HepG2 (cell line): ENCODE data around the gene CPNE1. TPM values are rescaled to one million over a fixed set of nuclear protein-coding genes. Genes with fewer than 3 reads are reported as not detected.

Experiments used
- ATAC-seq: fragments of 200-7000 bp; cut with Tn5 transposase; 3 replicates; pipeline ENCODE4 v1.9.1; 2020; ENCODE audit warnings: mild to moderate bottlenecking, moderate library complexity
- BruUV-seq: library from RNA; stranded (reverse); fragments of 400-500 nt; replicated peaks from 2 replicates; lab custom pipeline; 2021; lab: Mats Ljungman, UMichigan
- CTCF ChIA-PET: fragments of 300-600 bp; formaldehyde crosslinking; extraction: SDS; loops from one replicate; lab custom pipeline; 2021; ENCODE audit warnings: low total read pairs, inconsistent platforms, low intra/inter-chr PET ratio; lab: Yijun Ruan, JAX
- POLR2A ChIA-PET: fragments of 350-600 bp; sonication (Branson Sonifier 250); formaldehyde crosslinking; loops from one replicate; lab custom pipeline; 2020; ENCODE audit warnings: antibody characterized with exemption, inconsistent platforms; lab: Yijun Ruan, JAX
- DNase-seq: peaks from one replicate; pipeline ENCODE4 v3.0.0-alpha.2; 2015; ENCODE audit warnings: low spot score
- FAIRE-seq: peaks from 3 replicates; lab custom pipeline; 2011; peaks lifted over from hg19 to GRCh38; lab: Jason Lieb, UNC
- H2AFZ ChIP-seq: one replicate; pipeline ENCODE4 v1.6.1; 2011; ENCODE audit warnings: low read length, inconsistent platforms
- H3K27ac ChIP-seq: fragments of 300-600 bp; 3 replicates; pipeline ENCODE4 v1.8.0; 2011; ENCODE audit warnings: mixed run types, mild to moderate bottlenecking, mixed read lengths, low read length, inconsistent platforms; ENCODE audit not compliant: insufficient read depth; ENCODE audit errors: extremely low read length
- H3K27me3 ChIP-seq, 2 experiments: fragments of 200-600 bp in 1 of 2; 2 replicates in 1 of 2; 3 replicates in 1 of 2; pipeline versions ENCODE4 v1.6.0 to v1.8.0; 2011; ENCODE audit warnings: low read length in 2 of 2, mild to moderate bottlenecking in 2 of 2, moderate library complexity in 2 of 2, inconsistent platforms in 1 of 2; ENCODE audit not compliant: insufficient read depth in 2 of 2, control insufficient read depth in 1 of 2
- H3K36me3 ChIP-seq, 2 experiments: fragments of 200-600 bp in 1 of 2; replicated peaks in 1 of 2; 2 replicates in 1 of 2; 3 replicates in 1 of 2; pipeline versions ENCODE4 v1.5.1 to v1.8.0; 2011; ENCODE audit warnings: low read length in 2 of 2, inconsistent platforms in 1 of 2; ENCODE audit not compliant: insufficient read depth in 2 of 2, control insufficient read depth in 1 of 2
- H3K4me1 ChIP-seq: 2 replicates; pipeline ENCODE4 v1.5.1; 2012; ENCODE audit warnings: low read length, inconsistent platforms; ENCODE audit not compliant: insufficient read depth
- H3K4me2 ChIP-seq: 2 replicates; pipeline ENCODE4 v1.6.0; 2011; ENCODE audit warnings: low read depth, low read length, inconsistent platforms
- H3K4me3 ChIP-seq, 3 experiments: fragments of 200-600 bp in 1 of 3; sonication (generic), shearing (Covaris generic) in 1 of 3; replicated peaks in 1 of 3; 2 replicates each; pipeline ENCODE4 v1.5.1; 2011 to 2016; ENCODE audit warnings: low read length in 3 of 3, inconsistent platforms in 2 of 3, low read depth in 2 of 3, mild to moderate bottlenecking in 2 of 3, control low read depth in 1 of 3, mixed read lengths in 1 of 3; ENCODE audit not compliant: insufficient read depth in 1 of 3
- H3K79me2 ChIP-seq: one replicate; pipeline ENCODE4 v1.6.1; 2011; ENCODE audit warnings: low read length, inconsistent platforms; ENCODE audit not compliant: insufficient read depth
- H3K9ac ChIP-seq: 2 replicates; pipeline ENCODE4 v1.6.0; 2011; ENCODE audit warnings: mild to moderate bottlenecking, low read depth, low read length, inconsistent platforms; ENCODE audit not compliant: insufficient read depth
- H3K9me3 ChIP-seq: 2 replicates; pipeline ENCODE4 v1.5.1; 2012; ENCODE audit warnings: mild to moderate bottlenecking, low read length
- H4K20me1 ChIP-seq: 2 replicates; pipeline ENCODE4 v1.6.0; 2011; ENCODE audit warnings: inconsistent platforms, mild to moderate bottlenecking, low read length, moderate library complexity; ENCODE audit not compliant: insufficient read depth
- AGO2 ChIP-seq: fragments of 200-400 bp; formaldehyde crosslinking; optimal IDR thresholded peaks from 2 replicates; pipeline ENCODE3; 2017; ENCODE audit warnings: mild to moderate bottlenecking, low read depth, low read length, moderate library complexity
- ARNT2 ChIP-seq: sonication (generic); formaldehyde crosslinking; IDR thresholded peaks from 2 replicates; pipeline ENCODE4 v1.8.0; 2022; ENCODE audit warnings: mild to moderate bottlenecking, low read depth, missing genetic modification reagents, moderate library complexity
- ARNTL ChIP-seq: sonication (generic); formaldehyde crosslinking; IDR thresholded peaks from 2 replicates; pipeline ENCODE4 v1.4.0; 2020; ENCODE audit warnings: mild to moderate bottlenecking, missing genetic modification reagents
- EP300 ChIP-seq, 3 experiments: sonication (generic) in 1 of 3; formaldehyde crosslinking in 1 of 3; IDR thresholded peaks; 2 replicates each; pipeline versions ENCODE4 v1.5.1 to v1.6.1; 2011 to 2020; ENCODE audit warnings: low read depth in 2 of 3, low read length in 2 of 3, borderline replicate concordance in 1 of 3, improper control_type of control experiment in 1 of 3, mild to moderate bottlenecking in 1 of 3, missing genetic modification reagents in 1 of 3, moderate library complexity in 1 of 3
- ESRRA ChIP-seq: sonication (generic); formaldehyde crosslinking; IDR thresholded peaks from 2 replicates; pipeline ENCODE4 v1.5.1; 2020; ENCODE audit warnings: mild to moderate bottlenecking, low read depth, missing genetic modification reagents
- GFI1 ChIP-seq: sonication (generic); formaldehyde crosslinking; IDR thresholded peaks from 2 replicates; pipeline ENCODE4 v1.5.0; 2020; ENCODE audit warnings: missing genetic modification reagents, mild to moderate bottlenecking, borderline replicate concordance
- GZF1 ChIP-seq: sonication (generic); formaldehyde crosslinking; IDR thresholded peaks from 2 replicates; pipeline ENCODE4 v1.5.1; 2020; ENCODE audit warnings: mild to moderate bottlenecking, missing genetic modification reagents
- IRF2 ChIP-seq: IDR thresholded peaks from 2 replicates; pipeline ENCODE4 v1.6.1; 2018; ENCODE audit warnings: missing genetic modification reagents, missing compliant biosample characterization
- KLF16 ChIP-seq, 2 experiments: sonication (generic) in 1 of 2; formaldehyde crosslinking in 1 of 2; IDR thresholded peaks; 2 replicates each; pipeline versions ENCODE4 v1.6.1 to v1.8.0; 2016 to 2023; ENCODE audit warnings: missing genetic modification reagents in 2 of 2, missing compliant biosample characterization in 1 of 2
- MIXL1 ChIP-seq: IDR thresholded peaks from 2 replicates; pipeline ENCODE4 v1.6.1; 2016
- NCOA1 ChIP-seq: sonication (generic); formaldehyde crosslinking; IDR thresholded peaks from 2 replicates; pipeline ENCODE4 v1.9.0; 2021; ENCODE audit warnings: missing genetic modification reagents
- NCOA2 ChIP-seq: sonication (generic); formaldehyde crosslinking; IDR thresholded peaks from 2 replicates; pipeline ENCODE4 v1.8.0; 2022; ENCODE audit warnings: inconsistent platforms
- NR2F6 ChIP-seq, 2 experiments: IDR thresholded peaks; 2 replicates each; pipeline ENCODE4 v1.6.1; 2016; ENCODE audit warnings: antibody characterized with exemption in 1 of 2, mild to moderate bottlenecking in 1 of 2
- PAF1 ChIP-seq: IDR thresholded peaks from 2 replicates; pipeline ENCODE4 v1.6.1; 2016; ENCODE audit warnings: missing genetic modification reagents, missing compliant biosample characterization
- POLR2G ChIP-seq: fragments of 200-400 bp; formaldehyde crosslinking; IDR thresholded peaks from 2 replicates; pipeline ENCODE4 v1.6.1; 2018; ENCODE audit warnings: mild to moderate bottlenecking, low read depth, low read length, moderate library complexity
- RBFOX2 ChIP-seq: fragments of 200-400 bp; formaldehyde crosslinking; IDR thresholded peaks from 2 replicates; pipeline ENCODE4 v1.6.1; 2017; ENCODE audit warnings: low read depth, mild to moderate bottlenecking, low read length
- RBM22 ChIP-seq: fragments of 200-400 bp; formaldehyde crosslinking; optimal IDR thresholded peaks from 2 replicates; pipeline ENCODE3; 2017; ENCODE audit warnings: mild to moderate bottlenecking, low read length, moderate library complexity
- SRY ChIP-seq: sonication (generic); formaldehyde crosslinking; IDR thresholded peaks from 2 replicates; pipeline ENCODE4 v1.8.0; 2022; ENCODE audit warnings: mild to moderate bottlenecking, missing genetic modification reagents
- SYNCRIP ChIP-seq: fragments of 200-400 bp; formaldehyde crosslinking; IDR thresholded peaks from 2 replicates; pipeline ENCODE4 v1.6.1; 2018; ENCODE audit warnings: mild to moderate bottlenecking, low read depth, low read length; ENCODE audit not compliant: insufficient read depth
- TEAD3 ChIP-seq: optimal IDR thresholded peaks from 2 replicates; pipeline ENCODE3; 2016; ENCODE audit warnings: borderline replicate concordance
- XRCC5 ChIP-seq: fragments of 200-400 bp; formaldehyde crosslinking; optimal IDR thresholded peaks from 2 replicates; pipeline ENCODE3; 2017; ENCODE audit warnings: mild to moderate bottlenecking, low read length
- ZNF235 ChIP-seq: sonication (generic); formaldehyde crosslinking; IDR thresholded peaks from 2 replicates; pipeline ENCODE4 v1.8.1; 2023; ENCODE audit warnings: mild to moderate bottlenecking, missing genetic modification reagents, borderline replicate concordance
- ZNF282 ChIP-seq: fragments of 450-650 bp; IDR thresholded peaks from 2 replicates; pipeline ENCODE4 v1.6.1; 2018; ENCODE audit not compliant: partially characterized antibody
- ZNF83 ChIP-seq: sonication (generic); formaldehyde crosslinking; IDR thresholded peaks from 2 replicates; pipeline ENCODE4 v1.4.0; 2020; ENCODE audit warnings: missing genetic modification reagents, mild to moderate bottlenecking, borderline replicate concordance
- ZNF850 ChIP-seq: sonication (generic); formaldehyde crosslinking; conservative IDR thresholded peaks from 2 replicates; pipeline ENCODE4 v1.9.0; 2021; ENCODE audit warnings: mild to moderate bottlenecking, missing genetic modification reagents
- WGBS: methylation state at CpG from one replicate; pipeline ENCODE4 v1.1.6; 2017; ENCODE audit warnings: low lambda C conversion rate; 5-methylcytosine and 5-hydroxymethylcytosine counted together
- in situ Hi-C: cut with HindIII; loops from 2 replicates; pipeline ENCODE4 v1.10.0; 2017; ENCODE audit warnings: low pct_unique_long_range_greater_than_20kb; ENCODE audit not compliant: extremely low pct_ligation_motif_present
- intact Hi-C: fragments of 100-400 bp; cut with micrococcal nuclease; formaldehyde crosslinking; loops from one replicate; pipeline ENCODE4 v1.10.0; 2022; ENCODE audit not compliant: unreplicated experiment
- polyA plus RNA-seq, 8 experiments: library from polyadenylated mRNA; depleted of rRNA in 3 of 8; stranded (reverse) in 7 of 8; unstranded in 1 of 8; fragments of >200 nt; fragmentation: Illumina TruSeq in 4 of 8; extraction: Trizol in 4 of 8; gene quantifications; 2 replicates each; pipeline versions ENCODE4 v1.2.1 to v1.2.3, GENCODE V29; 2011 to 2016; ENCODE audit warnings: low read depth in 4 of 8, missing spikeins in 1 of 8, mixed read lengths in 1 of 8; ENCODE audit not compliant: insufficient read depth in 1 of 8
- total RNA-seq, 5 experiments: library from RNA; depleted of rRNA; stranded (reverse); fragments of >200 nt; fragmentation: Illumina TruSeq; extraction: Trizol; gene quantifications; 2 replicates each; pipeline ENCODE4 v1.2.3, GENCODE V29; 2016; ENCODE audit warnings: low read depth in 1 of 5
- TF ChIP-seq, protein P1 (sequence below): sonication (generic); formaldehyde crosslinking; IDR thresholded peaks from 2 replicates; pipeline ENCODE4 v1.4.0; 2020; ENCODE audit warnings: missing genetic modification reagents

Gene CPNE1
- total and polyA plus RNA-seq, 2 of the 13 experiments (the other 11 are each of a cell fraction or from before 2014, with no cell fraction given) = 408 to 431 TPM

DNA sequence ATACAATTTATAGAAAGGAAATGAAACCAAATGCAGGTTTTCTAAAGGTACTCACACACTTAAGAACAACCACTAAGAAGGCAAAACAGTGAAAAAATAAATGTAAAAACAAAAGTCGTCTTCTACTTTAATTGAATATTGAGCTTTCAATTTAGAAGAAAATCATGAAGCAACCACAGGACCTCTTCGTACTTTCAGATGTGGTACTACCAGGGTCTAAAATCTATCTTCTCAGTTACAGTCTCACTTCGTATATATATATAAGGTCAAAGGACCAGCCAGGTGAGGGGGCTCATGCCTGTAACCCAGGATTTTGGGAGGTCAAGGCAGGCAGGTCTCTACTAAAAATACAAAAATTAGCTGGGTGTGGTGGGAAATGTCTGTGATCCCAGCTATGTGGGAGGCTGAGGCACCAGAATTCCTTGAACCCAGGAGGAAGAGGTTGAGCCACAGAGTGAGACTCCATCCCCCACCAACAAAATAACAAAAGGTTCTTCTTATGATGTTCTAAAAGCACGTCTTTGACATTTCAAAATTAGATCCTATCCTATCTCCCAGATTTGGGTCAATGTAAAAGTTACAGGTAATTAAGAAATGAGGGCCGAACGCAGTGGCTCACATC, 47.0 kb upstream of the CPNE1 start:
- Histone ChIP-seq H3K36me3 (peaks cover 51 to 89% of the 10 kb centered on the region in 2 experiments), H3K9ac (no peak overlapping the region), H3K27ac (no peak overlapping the region), H2AFZ (no peak overlapping the region), H3K4me2 (no peak overlapping the region), H3K27me3 (no peaks in the 10 kb centered on the region), H3K4me3 (no peak overlapping the region), H3K9me3 (no peaks in the 10 kb centered on the region), H4K20me1 (peaks cover 96% of the 10 kb centered on the region), H3K4me1 (no peaks in the 10 kb centered on the region; the same call in 1 of the 2 replicates), H3K79me2 (peaks cover 82% of the 10 kb centered on the region)
- no peak for ATAC-seq
- CTCF ChIA-PET = no interaction called here
- FAIRE-seq = no peak
- in situ Hi-C loops = no loop called here
- WGBS = 97% methylated on average over 6 of the region's 6 CpGs
- no peak for DNase-seq
- BruUV-seq = no TSS peak
- POLR2A ChIA-PET = interaction anchor here (0.6 to 23.6 kb wide), 6 partner anchors 10 to 32 kb away, joined by 3 to 319 read pairs (median 4); partner anchors contain the start of genes NFS1, RBM39 and ROMO1
- intact Hi-C loops = no loop called here
- peak; percentile 44 for TF ChIP-seq POLR2G
- no peak for TF ChIP-seq ZNF850
- TF ChIP-seq, protein P1, sequence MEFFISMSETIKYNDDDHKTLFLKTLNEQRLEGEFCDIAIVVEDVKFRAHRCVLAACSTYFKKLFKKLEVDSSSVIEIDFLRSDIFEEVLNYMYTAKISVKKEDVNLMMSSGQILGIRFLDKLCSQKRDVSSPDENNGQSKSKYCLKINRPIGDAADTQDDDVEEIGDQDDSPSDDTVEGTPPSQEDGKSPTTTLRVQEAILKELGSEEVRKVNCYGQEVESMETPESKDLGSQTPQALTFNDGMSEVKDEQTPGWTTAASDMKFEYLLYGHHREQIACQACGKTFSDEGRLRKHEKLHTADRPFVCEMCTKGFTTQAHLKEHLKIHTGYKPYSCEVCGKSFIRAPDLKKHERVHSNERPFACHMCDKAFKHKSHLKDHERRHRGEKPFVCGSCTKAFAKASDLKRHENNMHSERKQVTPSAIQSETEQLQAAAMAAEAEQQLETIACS (CRISPR knock-in tag) = no peak
- no peak for TF ChIP-seq GZF1 (CRISPR knock-in tag)
- no peak for TF ChIP-seq ARNTL (CRISPR knock-in tag)
- TF ChIP-seq RBFOX2 = peak; percentile 54; the same call in 1 of the 2 replicates
- TF ChIP-seq AGO2 = peak; percentile 26
- TF ChIP-seq ARNT2 (CRISPR knock-in tag) = no peak
- peak; percentile 99 for TF ChIP-seq RBM22
- TF ChIP-seq TEAD3 (CRISPR knock-in tag) = no peak
- TF ChIP-seq IRF2 (CRISPR knock-in tag) = no peak
- TF ChIP-seq SYNCRIP = no peak
- TF ChIP-seq XRCC5 = no peak
- TF ChIP-seq ZNF83 (CRISPR knock-in tag) = no peak
- no peak for TF ChIP-seq NCOA1 (CRISPR knock-in tag)
- TF ChIP-seq NCOA2 = no peak
- no peak for TF ChIP-seq ZNF235
- no peak for TF ChIP-seq EP300 (IDR thresholded peaks at IDR 0.05; ENCODE audit: low read depth in 2 of 2, low read length in 2 of 2)
- TF ChIP-seq EP300 (CRISPR knock-in tag; IDR thresholded peaks at IDR 0.05; ENCODE audit: borderline replicate concordance) = no peak
- peak; percentile 42; the same call in 1 of the 2 replicates for TF ChIP-seq PAF1 (CRISPR knock-in tag)
- 0 out of 2 replicates have a peak, but pooled peaks have one; percentile 17 for TF ChIP-seq MIXL1 (CRISPR knock-in tag)
- peak; percentile 25; the same call in 1 of the 2 replicates for TF ChIP-seq GFI1 (CRISPR knock-in tag)
- TF ChIP-seq KLF16 (CRISPR knock-in tag; IDR thresholded peaks at IDR 0.05) = 0 out of 4 replicates have a peak, but pooled peaks of 1 of the 2 experiments have one; percentile 7
- TF ChIP-seq NR2F6 (IDR thresholded peaks at IDR 0.05) = no peak
- TF ChIP-seq NR2F6 (CRISPR knock-in tag; IDR thresholded peaks at IDR 0.05) = no peak
- no peak for TF ChIP-seq ESRRA (CRISPR knock-in tag)
- no peak for TF ChIP-seq SRY
- TF ChIP-seq ZNF282 = no peak
